Common myeloid progenitor, CD34-positive (primary cell): ENCODE data around the gene OR51B2.
"Not testable (repeated sequence)": the region's sequence is repeated elsewhere in the genome, so short reads cannot be mapped to it uniquely, and the experiment has no call there.

Experiments
- CTCF ChIA-PET: fragments of 350-600 bp; sonication (Branson Sonifier 250); formaldehyde crosslinking; loops from one replicate; lab custom pipeline; 2021; ENCODE audit warnings: antibody characterized with exemption; lab: Charles Lee
- POLR2A ChIA-PET: fragments of 350-600 bp; sonication (Branson Sonifier 250); formaldehyde crosslinking; loops from one replicate; lab custom pipeline; 2021; ENCODE audit warnings: antibody characterized with exemption; lab: Charles Lee
- DNase-seq, 3 donors: peaks; one replicate each; pipeline versions ENCODE4 v3.0.0 to v3.0.0-alpha.2; 2013
- H3K27ac ChIP-seq, 2 experiments: 1 replicate in 1 of 2; 2 replicates in 1 of 2; pipeline ENCODE4 v1.7.0; 2013; ENCODE audit warnings: inconsistent platforms in 2 of 2, low read length in 2 of 2, mild to moderate bottlenecking in 2 of 2, low read depth in 1 of 2, moderate library complexity in 1 of 2; ENCODE audit not compliant: severe bottlenecking in 2 of 2, insufficient read depth in 1 of 2, poor library complexity in 1 of 2
- H3K27me3 ChIP-seq, 5 experiments: replicated peaks in 2 of 5; 1 replicate in 3 of 5; 2 replicates in 2 of 5; pipeline versions ENCODE4 v1.6.1 to v1.7.0; 2013; ENCODE audit warnings: low read length in 4 of 5, mild to moderate bottlenecking in 2 of 5, moderate library complexity in 2 of 5, inconsistent platforms in 1 of 5; ENCODE audit not compliant: insufficient read depth in 5 of 5, control insufficient read depth in 4 of 5
- H3K36me3 ChIP-seq, 4 experiments: 1 replicate in 2 of 4; 2 replicates in 2 of 4; pipeline versions ENCODE4 v1.6.1 to v1.7.0; 2013; ENCODE audit warnings: low read length in 3 of 4, control low read depth in 1 of 4, mild to moderate bottlenecking in 1 of 4; ENCODE audit not compliant: control insufficient read depth in 4 of 4, insufficient read depth in 4 of 4
- H3K4me1 ChIP-seq, 4 experiments: 1 replicate in 3 of 4; 2 replicates in 1 of 4; pipeline versions ENCODE4 v1.6.1 to v1.7.1; 2013; ENCODE audit warnings: low read length in 3 of 4, mild to moderate bottlenecking in 3 of 4, control low read depth in 1 of 4, inconsistent platforms in 1 of 4, moderate library complexity in 1 of 4; ENCODE audit not compliant: control insufficient read depth in 4 of 4, insufficient read depth in 4 of 4; ENCODE audit errors: control extremely low read depth in 1 of 4
- H3K4me3 ChIP-seq, 7 experiments: 1 replicate in 4 of 7; 2 replicates in 3 of 7; pipeline versions ENCODE4 v1.5.1 to v1.7.0; 2013; ENCODE audit warnings: mild to moderate bottlenecking in 7 of 7, low read length in 6 of 7, moderate library complexity in 6 of 7, inconsistent platforms in 2 of 7, low read depth in 2 of 7, control low read depth in 1 of 7; ENCODE audit not compliant: insufficient read depth in 4 of 7, control insufficient read depth in 1 of 7; ENCODE audit errors: extremely low read depth in 1 of 7
- H3K9me3 ChIP-seq, 5 experiments: 1 replicate in 4 of 5; 2 replicates in 1 of 5; pipeline versions ENCODE4 v1.6.1 to v1.7.1; 2013; ENCODE audit warnings: low read length in 4 of 5, mild to moderate bottlenecking in 2 of 5, inconsistent platforms in 1 of 5, low read depth in 1 of 5, moderate library complexity in 1 of 5; ENCODE audit not compliant: control insufficient read depth in 4 of 5, insufficient read depth in 2 of 5; ENCODE audit errors: control extremely low read depth in 1 of 5
- WGBS: methylation state at CpG from one replicate; pipeline ENCODE4 v1.1.5; 2013; ENCODE audit not compliant: insufficient coverage; 5-methylcytosine and 5-hydroxymethylcytosine counted together

OR51B2 gene

DNA sequence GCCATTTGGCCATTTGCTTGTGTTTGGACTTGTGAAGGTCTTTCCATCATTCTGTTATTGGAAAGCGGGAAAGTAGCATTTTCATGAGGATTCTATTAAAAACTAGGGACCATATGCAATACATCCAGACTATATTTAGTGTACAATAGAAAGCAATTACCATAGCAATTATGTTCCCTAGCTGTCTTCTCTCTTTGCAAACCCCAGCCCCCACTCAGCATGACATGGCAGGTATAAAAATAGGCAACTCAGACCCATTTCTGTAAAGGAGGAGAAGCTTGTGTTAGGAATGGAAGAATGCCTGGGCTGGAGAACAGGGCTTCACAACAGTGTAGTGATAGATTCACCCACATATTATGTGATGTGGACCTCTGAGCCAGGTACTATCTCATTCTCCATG lies 39.6 kb upstream of the OR51B2 start:
- ChIA-PET CTCF (interaction anchor here (1.0 to 1.6 kb wide), 2 partner anchors 153 to 160 kb away, joined by 3 to 4 read pairs; no protein-coding TSS in a partner anchor), POLR2A (no interaction called here)
- Histone ChIP-seq H3K9me3 (no peaks in the 10 kb centered on the region), H3K4me1 (no peaks in the 10 kb centered on the region), H3K27ac (no peak overlapping the region), H3K36me3 (no peaks in the 10 kb centered on the region), H3K27me3 (peaks cover 0 to 2% (median 0%) of the 10 kb centered on the region in 5 experiments), H3K4me3 (no peak overlapping the region)
- no CpG with 5 or more reads among the region's 1 CpG for WGBS
- DNase-seq: no peak

DNA sequence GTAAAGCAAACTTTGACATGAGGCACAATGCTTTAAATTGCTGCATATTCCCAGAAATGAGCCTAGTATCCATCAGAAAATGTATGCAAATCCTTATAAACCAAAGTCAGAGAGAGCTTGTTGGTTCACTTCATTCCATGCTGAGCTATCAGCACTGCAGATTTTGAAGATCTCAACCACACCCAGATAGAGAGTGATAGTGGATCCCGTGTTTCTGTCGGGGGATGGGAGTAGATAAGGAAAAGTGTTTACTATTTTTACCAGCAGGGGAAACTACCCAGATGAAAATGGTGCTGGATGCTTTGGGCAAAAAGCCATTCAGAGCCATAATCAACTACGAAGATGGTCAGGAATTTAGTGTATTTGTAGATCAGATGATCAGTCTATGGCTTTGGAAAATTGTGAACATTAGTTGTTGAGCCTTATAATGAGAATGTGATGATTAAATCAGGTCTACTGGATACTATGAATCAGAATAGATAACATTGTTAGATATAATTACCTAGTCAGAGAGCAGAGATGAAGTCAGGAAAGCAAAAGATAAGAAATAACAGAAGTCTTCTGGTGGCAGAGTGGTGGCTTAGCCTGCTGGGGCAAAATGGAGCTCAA lies 38.0 kb upstream of the OR51B2 start:
- DNase-seq: no peak
- WGBS: no CpG with 5 or more reads among the region's 3 CpGs
- POLR2A ChIA-PET: no interaction called here
- Histone ChIP-seq H3K27ac (no peak overlapping the region), H3K4me3 (no peak overlapping the region), H3K27me3 (no peaks in the 10 kb centered on the region), H3K4me1 (no peaks in the 10 kb centered on the region), H3K9me3 (no peaks in the 10 kb centered on the region), H3K36me3 (no peaks in the 10 kb centered on the region)
- CTCF ChIA-PET: no interaction called here

DNA sequence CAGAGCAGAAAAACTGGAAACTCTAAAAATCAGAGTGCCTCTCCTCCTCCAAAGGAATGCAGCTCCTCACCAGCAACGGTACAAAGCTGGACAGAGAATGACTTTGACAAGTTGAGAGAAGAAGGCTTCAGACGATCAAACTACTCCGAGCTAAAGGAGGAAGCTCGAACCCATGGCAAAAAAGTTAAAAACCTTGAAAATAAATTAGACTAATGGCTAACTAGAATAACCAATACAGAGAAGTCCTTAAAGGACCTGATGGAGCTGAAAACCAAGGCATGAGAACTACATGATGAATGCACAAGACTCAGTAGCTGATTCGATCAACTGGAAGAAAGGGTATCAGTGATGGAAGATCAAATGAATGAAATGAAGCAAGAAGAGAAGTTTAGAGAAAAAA lies 31.9 kb upstream of the OR51B2 start:
- DNase-seq, H3K27ac ChIP-seq, H3K27me3 ChIP-seq, H3K4me1 ChIP-seq, POLR2A ChIA-PET, H3K4me3 ChIP-seq, H3K9me3 ChIP-seq, CTCF ChIA-PET, H3K36me3 ChIP-seq: not testable (repeated sequence)
- 80% methylated on average over 1 of the region's 5 CpGs for whole genome bisulfite sequencing

GRCh38 chr11:5351208-5351607 lies 27.1 kb upstream of the OR51B2 start, which contains the start of gene OR51B6:
OR51B6 (plus strand) TSS chr11:5351508; CDS start chr11:5351508, 0 bp downstream.
- CTCF ChIA-PET: interaction anchor here (1.3 kb wide), 1 partner anchor 47 kb away, joined by 3 read pairs; no protein-coding TSS in a partner anchor
- Histone ChIP-seq H3K4me3 (no peak within 1 kb of the TSS), H3K9me3 (no peaks in the 10 kb centered on the region), H3K4me1 (no peaks in the 10 kb centered on the region), H3K36me3 (no peaks in the 10 kb centered on the region), H3K27ac (no peak within 1 kb of the TSS), H3K27me3 (peaks cover 0 to 2% (median 0%) of the 10 kb centered on the region in 5 experiments)
- no peak for DNase-seq
- no CpG with 5 or more reads among the region's 1 CpG for WGBS
- POLR2A ChIA-PET: no interaction called here

DNA sequence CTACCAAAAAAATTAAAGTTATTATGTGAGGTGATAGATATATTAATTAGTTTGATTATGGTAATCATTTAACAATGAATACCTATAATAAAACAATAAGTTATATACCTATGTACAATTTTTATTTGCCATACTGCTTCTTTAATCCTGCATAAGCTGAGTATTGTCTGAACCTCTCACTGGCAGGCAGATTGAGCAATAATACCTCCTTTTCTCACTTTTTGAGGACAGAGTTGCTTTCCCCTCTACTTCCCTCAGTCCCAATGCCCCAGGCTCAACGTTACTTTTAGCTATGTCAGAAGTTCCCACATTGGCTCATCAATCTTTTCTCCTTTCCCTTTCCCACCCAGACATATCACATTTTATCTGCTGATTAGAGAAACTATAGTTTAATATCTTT lies 25.5 kb upstream of the OR51B2 start:
- no peak overlapping the region for H3K4me3 ChIP-seq
- 60% methylated on average over 1 of the region's 1 CpG for WGBS
- no peaks in the 10 kb centered on the region for H3K4me1 ChIP-seq
- DNase-seq: no peak
- no peaks in the 10 kb centered on the region for H3K36me3 ChIP-seq
- H3K9me3 ChIP-seq: no peaks in the 10 kb centered on the region
- no peak overlapping the region for H3K27ac ChIP-seq
- ChIA-PET POLR2A (no interaction called here), CTCF (no interaction called here)
- H3K27me3 ChIP-seq: peaks cover 0 to 2% (median 0%) of the 10 kb centered on the region in 5 experiments

GRCh38 chr11:5348551-5349194 lies 24.6 kb upstream of the OR51B2 start:
- no peaks in the 10 kb centered on the region for H3K4me1 ChIP-seq
- no peak overlapping the region for H3K4me3 ChIP-seq
- CTCF ChIA-PET: no interaction called here
- no peaks in the 10 kb centered on the region for H3K9me3 ChIP-seq
- no peak for DNase-seq
- WGBS: 100% methylated on average over 2 of the region's 3 CpGs
- no peak overlapping the region for H3K27ac ChIP-seq
- H3K27me3 ChIP-seq: peaks cover 0 to 2% (median 0%) of the 10 kb centered on the region in 5 experiments
- POLR2A ChIA-PET: no interaction called here
- H3K36me3 ChIP-seq: no peaks in the 10 kb centered on the region

DNA sequence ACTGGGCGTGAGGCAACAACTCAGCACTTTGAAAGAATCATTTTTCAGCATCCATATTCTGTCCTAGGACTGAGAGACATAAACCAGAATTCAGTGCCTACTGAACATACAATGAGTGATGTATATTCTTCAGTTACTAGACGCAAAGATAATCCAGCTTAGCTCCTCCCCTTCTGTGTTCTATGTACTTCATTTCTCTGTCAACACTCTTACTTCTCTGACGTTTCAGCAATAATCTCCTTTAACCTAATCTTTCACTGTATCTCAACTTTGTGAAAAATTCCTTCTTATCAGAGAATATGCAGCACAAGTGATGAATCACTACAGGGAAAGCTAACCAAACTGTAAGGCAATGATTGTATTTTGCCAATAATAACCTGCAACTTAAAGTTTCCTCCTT lies 21.7 kb upstream of the OR51B2 start:
- POLR2A ChIA-PET: interaction anchor here (0.7 kb wide), 1 partner anchor 972 kb away, joined by 3 read pairs; no protein-coding TSS in a partner anchor
- H3K27ac ChIP-seq: no peak overlapping the region
- peaks cover 0 to 2% (median 0%) of the 10 kb centered on the region in 5 experiments for H3K27me3 ChIP-seq
- DNase-seq: no peak
- H3K36me3 ChIP-seq: no peaks in the 10 kb centered on the region
- H3K9me3 ChIP-seq: no peaks in the 10 kb centered on the region
- H3K4me3 ChIP-seq: no peak overlapping the region
- H3K4me1 ChIP-seq: no peaks in the 10 kb centered on the region
- 94% methylated on average over 2 of the region's 3 CpGs for WGBS
- CTCF ChIA-PET: no interaction called here
